NCI-H128 (cell line): ENCODE results near the gene GALNT15.
A peak's percentile ranks its signal among the peaks of the same experiment; 100 is the strongest.

Experiments
- DNase-seq: peaks from one replicate; lab custom pipeline; 2025; ENCODE audit not compliant: unreplicated experiment; lab: John Stamatoyannopoulos, UW

The GALNT15 gene, protein sequence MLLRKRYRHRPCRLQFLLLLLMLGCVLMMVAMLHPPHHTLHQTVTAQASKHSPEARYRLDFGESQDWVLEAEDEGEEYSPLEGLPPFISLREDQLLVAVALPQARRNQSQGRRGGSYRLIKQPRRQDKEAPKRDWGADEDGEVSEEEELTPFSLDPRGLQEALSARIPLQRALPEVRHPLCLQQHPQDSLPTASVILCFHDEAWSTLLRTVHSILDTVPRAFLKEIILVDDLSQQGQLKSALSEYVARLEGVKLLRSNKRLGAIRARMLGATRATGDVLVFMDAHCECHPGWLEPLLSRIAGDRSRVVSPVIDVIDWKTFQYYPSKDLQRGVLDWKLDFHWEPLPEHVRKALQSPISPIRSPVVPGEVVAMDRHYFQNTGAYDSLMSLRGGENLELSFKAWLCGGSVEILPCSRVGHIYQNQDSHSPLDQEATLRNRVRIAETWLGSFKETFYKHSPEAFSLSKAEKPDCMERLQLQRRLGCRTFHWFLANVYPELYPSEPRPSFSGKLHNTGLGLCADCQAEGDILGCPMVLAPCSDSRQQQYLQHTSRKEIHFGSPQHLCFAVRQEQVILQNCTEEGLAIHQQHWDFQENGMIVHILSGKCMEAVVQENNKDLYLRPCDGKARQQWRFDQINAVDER

DNA sequence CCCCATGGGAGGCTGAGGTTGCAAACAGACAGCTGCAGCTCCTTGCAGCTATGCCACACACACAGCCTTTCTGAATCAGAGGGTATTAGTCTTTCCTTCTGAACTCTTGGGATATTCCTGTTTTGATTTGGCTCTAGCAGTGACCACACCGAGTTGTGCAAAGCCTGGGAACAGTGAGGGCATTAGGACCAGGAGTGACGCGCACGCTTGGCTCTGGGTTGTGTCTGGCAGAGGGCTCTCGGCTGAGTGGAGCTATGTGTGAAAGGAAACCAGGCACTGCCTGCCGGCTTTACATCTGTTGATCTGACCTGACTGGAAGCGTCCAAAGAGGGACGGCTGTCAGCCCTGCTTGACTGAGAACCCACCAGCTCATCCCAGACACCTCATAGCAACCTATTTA, at the start of gene GALNT15:
GALNT15 (plus strand) TSS at position 292 of the 400 bp plus-strand sequence. CDS start 472 bp downstream, outside the sequence.
- DNase-seq, result no peak

DNA sequence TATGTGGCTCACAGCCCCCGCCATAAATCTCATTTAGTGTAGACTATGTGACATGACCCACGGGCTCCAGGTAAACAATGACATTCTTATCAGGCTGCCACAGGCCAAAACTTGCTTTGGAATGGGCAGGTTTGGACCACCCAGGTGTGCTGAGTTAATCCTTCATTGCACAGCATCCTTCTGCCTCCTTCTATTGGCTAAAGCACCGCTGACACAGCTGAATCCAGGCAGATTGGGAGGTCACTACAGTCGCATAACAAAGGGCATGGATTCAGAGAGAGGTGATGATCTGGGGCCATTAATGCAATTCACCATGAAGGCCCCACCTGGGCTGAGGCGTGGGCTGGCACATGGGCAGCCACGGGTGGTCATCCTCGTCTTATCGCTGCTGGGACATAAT, 47.8 kb upstream of the GALNT15 start:
- DNase-seq, result no peak

DNA sequence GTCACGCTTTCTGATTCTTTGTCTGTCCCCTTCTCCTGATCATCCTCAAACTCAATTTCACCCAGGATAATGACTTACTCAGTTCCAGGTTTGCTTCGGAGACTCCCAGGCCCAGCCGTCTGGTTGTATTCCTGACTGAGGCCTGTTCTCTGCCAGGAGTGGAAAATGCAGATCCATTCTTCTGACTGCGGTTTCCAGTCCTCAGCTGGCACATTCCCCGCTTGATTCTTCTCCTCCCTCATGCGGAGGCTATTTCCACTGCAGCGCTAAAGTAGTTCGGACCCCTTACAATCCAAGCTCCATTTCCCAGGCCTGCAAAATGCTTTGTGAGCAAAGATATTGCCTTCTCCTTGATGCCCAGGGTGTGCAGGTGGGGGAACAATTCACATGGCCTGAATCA, 47.2 kb upstream of the GALNT15 start:
- no peak for DNase-seq

DNA sequence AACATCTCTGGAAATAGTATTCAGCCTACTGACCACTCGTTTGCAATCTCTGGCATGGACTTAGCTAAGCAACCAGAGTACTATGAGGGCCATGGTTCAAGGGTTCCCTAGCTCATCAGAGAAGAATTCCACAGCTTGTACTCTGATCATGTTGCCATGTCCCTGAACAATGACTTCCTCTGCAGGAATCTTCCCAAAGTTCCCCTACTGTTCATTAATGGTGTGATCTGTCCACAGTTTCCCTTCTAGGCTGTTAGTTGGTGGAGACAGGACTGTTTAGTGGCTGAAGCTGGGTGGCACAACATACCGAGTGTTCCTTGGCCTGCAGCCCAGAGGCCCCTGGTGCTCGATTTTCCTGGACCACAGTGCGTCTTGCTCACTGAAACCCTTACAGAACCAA, 44.4 kb upstream of the GALNT15 start:
- no peak for DNase-seq

DNA sequence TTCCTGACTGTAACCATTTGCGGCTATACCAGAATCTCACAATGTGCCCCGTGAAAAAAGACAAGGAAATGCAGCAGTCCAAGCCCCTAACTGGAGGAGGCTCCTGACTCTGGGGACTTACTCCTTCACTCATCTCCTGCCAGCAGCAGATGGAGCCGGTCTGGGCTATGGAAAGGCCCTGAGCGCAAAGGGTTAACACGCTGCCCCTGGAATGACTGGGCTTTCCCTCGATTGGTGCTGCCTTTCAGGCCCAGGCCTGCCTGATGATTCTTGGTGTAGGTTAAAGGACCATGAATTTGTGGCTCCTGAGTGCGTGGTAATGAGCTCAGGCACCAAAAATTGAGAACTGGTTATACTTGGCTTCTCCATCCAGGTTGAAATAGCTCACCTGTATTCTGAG, 42.3 kb upstream of the GALNT15 start:
- no peak for DNase-seq

DNA sequence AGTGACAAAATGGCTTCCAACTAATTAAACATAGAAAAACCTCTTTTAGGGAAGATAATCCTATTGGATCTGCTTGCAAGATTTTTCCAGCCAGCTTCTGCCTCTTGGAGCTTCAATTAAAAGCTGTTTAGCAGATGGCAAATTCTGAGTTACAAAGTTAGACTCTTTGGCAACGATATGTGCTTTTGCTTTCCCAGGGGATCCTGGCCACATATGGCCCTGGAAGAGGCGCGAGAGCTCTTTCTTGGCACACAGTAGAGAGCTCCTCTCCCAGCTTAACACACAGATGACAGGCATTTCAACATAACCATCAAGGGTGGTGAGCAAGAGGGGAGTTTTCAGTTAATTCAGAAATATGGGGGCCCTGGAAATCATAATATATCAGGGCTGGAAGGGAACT, 41.6 kb upstream of the GALNT15 start:
- DNase-seq, result no peak

DNA sequence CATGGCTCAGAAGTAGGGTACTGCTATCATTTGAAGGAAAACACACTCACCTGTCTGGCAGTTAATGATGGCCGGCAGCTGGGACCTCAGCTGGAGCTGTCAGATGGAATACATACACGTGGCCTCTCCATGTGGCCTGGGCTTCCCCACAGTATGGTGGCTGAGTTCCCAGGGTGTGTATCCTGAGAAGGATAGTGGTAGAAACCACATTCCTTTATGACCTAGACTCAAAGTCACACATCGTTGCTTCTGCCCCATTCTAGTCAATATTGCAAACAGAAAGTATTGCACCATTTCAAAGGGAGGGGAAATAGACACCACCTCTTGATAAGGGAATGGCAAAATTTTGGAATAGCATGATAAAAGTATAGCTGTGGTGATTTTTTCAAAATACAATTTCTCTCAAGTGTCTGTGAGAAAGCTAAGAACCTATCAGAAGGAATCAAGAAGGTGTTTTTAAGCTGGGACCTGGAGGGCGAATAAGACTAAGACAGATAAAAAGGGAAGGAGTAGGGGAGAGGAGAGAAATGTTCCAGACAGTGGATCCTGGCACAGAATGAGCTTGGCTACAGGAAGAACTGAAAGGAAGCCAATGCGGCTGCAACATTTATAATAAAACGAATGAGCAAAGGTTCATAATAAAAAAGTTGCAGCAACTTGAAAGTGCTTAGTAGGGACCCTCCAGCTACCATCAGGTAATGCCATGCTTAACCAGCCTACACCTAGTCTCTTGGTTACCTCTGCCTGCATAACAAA, 40.1 kb upstream of the GALNT15 start:
- no peak for DNase-seq

DNA sequence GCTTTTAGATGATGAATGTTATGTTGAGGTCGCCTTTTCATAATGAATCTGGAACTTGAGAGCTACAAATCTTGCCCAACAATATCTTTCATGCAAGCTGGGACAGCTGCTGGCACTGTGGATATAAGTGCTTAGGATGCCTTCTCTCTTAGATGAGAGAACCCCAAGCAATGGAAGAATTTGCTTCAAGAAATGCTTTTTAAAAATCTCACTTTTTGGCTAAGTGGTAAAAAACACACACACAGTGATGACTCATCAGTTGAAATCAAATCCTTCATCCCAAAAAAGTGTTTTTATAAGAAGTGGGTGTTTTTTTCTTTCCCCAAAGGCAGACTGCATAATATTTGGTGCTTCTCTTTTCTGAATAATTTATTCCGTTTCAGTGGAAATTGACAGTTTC, 38.4 kb upstream of the GALNT15 start:
- DNase-seq, result no peak

DNA sequence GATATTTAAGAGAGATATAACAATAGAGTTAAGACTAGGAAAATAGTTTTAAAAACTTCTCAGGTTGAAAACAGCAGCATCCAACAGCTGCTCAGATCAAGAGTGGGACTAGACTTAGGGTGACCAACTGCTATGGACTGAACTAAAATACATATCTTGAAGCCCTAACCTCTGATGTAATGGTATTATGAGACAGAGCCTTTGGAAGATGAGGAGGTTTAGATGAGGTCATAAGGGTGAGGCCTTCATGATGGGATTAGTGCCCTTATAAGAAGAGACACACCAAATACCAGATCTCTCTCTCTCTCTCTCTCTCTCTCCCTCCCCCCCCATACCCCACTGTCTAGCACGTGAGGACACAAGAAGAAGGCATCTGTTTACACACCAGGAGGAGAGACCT, 37.4 kb upstream of the GALNT15 start:
- no peak for DNase-seq

DNA sequence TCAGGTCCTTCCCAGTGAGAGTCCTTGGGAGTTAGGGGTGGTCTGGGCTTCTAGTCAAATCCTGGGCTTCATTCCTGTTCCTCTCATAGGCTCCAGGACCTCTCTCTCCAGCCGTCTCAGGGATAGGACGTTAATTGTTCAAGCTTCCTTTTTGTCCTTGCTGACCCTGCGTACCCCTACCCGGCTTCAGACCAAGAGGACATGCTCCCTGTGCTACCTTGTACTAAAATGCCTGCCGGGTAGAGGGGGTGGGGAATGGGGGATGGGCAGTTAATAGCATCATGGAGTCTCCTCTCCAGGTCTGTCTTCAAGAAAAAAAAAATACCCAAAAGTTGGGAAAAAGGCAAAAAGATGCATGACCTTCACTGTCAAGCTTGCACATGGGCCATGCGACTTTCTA, 36.5 kb upstream of the GALNT15 start:
- DNase-seq, result no peak

DNA sequence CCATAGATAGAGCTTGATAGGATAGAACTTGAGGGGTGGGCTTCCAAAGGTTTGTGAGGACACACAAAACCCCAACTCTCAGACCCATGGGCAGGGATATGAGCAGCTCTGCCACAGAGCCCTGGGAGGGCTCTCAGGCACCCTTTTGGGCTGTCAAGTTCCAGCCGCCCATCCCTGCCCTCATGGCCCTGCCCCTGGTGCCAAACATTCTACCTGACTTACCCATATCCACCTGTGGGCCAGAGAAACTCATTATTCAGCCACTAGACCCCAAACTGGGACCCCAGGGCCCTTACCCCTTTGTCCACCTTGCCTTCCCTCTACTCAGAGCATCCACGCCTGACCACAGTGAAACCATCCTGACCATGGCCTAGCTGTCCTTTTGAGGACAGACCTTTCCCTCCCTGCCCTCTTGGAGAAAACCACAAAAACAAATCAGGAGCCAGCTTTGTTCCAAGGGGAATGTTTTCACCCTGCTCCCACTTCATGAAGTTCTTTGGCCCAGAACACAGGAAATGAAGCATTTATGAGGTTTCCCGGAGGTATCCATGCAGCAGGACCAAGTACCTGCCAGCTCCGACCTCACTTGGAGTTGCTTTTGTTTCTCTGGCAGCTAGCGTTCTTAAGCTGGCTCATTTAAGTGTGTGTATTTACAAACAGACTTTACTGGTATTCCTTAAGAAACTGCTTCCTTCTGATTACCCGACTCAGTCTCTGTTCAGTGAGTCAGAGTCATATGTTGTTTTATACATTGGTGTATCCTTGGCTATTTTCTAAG, 34.2 kb upstream of the GALNT15 start:
- no peak for DNase-seq

DNA sequence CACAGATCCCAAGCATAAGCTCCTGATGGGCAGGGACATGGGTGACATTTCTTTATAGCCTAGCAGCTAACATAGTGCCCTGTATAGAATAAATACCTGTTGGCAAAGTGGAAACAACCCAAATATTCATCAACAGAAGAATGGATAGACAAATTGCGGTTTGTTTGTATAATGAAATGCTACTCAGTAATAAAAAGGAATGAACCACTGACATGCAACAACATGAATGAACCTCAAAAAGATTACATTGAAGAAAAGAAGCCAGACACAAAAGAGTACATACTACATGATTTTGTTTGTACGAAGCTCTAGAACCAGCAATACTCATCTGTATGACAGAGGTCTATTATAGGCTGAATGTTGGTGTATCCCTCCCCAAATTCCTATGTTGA, 33.6 kb upstream of the GALNT15 start:
- no peak for DNase-seq

DNA sequence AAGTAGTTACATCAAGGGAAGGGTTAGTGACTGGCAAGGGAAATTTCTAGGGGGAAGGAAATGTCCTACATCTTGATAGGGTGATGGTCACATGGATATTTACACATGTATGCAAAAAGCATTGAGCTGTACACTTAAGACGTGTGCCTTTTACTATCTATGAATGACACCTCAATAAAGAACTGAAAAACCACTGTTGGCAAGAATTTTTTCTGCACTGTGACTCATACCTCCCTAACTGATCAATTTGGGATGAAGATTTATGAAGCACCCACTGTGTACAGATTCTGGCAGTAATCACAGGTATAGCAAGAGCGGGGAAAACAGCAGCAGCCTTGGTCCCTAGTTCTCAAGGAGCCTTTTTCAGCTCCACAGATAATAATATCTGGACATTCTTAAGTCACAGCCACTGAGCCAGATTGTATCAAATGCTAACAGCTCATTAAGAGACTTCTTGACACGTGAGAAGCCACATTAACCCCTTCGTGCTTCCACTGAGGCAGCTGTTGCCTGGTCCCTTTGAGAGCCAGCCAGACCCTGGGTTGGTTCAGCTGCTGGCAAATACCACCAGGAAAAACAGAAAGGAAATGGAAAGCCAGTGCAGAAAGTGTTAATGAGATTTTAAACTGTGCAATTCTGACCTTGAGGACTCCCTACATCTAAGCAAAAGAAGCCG, 32.0 kb upstream of the GALNT15 start:
- DNase-seq, result no peak

DNA sequence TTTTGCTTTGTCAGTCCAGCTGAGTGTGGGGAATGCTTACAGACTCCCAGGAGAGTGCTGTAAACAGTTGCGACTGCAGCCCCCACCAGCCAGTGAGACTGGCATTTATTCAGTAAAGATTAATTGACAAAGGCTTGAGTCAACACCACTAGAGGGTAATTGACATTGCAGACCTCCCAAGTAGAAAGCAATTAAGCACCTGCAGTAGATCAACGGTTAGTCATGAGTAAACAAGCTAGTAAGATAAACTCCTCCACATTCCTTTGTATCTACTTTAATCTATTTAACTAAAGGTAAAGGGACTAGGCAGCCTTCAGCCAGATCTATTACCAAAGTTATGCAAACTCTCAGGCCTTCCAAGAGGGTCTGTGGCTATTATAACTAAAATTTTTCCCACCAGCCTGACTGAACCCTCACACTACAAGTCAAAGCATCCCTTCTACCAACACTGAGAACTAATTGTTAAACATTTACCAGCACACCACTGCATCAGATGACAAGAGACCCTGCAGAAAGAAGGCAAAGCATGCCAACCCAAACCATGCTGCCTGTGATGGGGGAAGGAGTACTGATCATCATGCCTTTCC, 30.5 kb upstream of the GALNT15 start:
- no peak for DNase-seq

DNA sequence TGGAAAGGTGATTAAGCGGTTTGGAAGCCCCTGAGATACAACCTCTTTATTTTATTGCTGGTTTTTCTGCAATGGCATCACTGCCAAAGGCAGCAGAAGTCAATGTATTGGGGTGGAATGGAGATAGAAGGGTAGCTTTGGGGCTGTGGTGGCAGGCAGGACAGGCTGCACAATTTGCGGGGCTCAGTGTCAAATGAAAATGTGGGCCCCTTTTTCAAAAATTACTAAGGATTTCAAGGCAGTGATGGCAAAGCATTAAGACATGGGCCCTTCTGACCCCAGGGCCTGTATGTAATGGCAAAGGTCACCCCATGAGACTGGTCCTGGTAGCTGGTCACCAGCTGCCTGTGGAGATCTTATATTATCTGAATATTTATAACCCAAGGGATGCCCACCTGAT, 29.3 kb upstream of the GALNT15 start:
- DNase-seq, result no peak

DNA sequence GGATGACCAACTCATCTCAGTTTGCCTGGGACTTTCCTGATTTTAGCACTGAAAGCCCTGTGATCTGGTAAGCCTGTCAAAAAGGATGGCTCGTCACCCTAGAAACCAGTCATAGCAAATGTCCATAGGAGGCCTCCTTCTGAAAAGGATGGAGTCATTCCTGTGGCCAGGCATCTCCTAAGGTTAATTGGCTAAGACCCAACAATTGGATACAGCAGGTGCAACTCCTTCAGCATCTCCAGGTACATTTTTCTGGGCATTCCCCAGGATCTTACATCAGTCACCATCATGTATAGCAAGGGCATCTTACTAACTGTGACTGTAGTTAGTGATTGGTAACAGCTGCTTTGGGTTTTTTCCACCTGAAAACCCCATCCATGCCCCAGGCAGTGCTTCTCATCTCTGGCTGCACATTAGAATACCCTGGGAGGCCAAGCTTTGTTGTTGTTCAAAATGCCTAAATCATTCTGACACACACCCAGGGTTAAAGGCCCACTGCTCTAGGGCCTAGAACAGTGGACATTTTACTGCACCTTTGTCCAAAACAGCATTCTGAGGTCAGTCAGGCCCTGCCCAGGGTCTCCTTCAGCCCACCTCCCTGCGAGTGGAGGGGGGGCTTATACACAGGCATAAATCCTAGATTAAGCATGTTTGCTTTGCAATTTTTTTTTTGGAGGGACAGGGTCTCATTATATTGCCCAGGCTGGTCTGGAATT, 28.3 kb upstream of the GALNT15 start:
- no peak for DNase-seq

DNA sequence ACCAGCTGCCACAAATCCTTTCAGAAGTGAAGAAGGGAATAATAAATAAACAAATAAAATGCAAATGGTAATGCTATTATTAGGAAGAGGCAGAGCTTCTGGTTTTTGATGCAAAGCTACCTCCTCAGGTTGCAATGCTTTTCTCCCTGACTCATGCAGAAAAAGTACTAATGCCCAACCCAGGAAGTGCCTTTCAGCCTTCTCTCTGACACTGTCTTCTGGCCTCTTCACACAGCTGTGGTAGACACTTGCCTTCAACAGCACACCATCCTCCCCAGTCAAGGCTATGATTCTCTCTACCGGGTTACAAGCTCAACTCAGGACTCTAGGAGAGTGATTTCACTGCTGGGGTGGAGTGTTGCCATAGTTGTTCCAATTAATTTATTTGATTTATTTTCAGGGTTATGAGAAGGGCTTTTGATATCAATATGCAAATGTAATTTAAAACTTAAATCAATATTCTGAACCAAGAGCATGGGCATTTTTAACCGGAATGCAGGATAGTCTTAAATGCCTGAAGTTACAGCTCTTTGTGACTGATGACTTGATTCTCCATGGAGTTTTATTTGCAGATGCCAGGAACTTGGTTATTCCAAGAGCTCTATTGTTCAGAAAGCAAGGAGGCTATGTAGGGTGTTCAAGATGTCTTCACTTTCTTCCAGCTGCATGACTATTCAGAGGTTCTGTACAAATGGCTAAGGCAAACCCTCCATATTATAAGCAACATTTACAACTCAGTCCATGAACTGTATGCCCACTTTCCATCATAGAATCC, 27.1 kb upstream of the GALNT15 start:
- DNase-seq, result no peak

DNA sequence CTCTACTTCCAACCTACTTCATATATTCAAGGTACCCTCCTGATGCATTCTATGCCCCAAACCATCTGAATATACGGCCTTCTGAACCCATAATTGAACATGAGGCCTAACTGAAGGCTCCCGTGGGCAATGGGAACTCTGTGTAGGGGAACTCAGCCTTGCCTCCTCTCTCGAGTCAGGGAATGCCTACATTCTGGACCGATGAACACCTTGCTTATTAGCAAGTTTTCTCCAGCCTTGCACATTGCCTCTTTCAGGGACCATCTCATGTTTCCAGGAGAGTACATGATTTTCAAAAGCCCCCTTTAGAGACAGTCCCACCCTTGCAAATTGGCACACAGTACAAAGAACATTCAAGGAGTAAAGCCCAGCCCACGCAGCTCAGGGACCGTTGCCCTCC, 26.3 kb upstream of the GALNT15 start:
- DNase-seq, result no peak

DNA sequence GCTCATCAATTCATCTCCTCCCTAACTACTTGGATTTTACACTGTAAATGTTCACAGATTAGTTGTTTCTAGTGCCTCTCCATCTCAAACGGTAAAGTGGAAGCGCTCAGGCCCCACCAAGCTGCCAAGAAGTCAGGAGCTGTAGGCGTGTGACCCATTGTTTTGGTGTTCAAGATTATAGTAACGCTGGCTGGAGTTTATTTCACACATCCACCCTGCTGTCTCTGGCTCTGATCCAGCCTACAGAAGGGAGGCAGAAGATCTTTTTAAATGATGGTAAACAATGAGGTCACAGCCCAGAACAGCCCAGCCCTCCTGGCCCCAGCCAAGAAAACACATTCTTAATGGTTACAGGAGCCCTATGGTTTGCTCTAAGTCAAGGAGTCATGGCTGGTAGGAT, 25.7 kb upstream of the GALNT15 start:
- peak; percentile 15 for DNase-seq
